Activated T-helper 2 cell treated with anti-CD3 and anti-CD28 coated beads, Interferon-gamma antibody, Interleukin-2, Interleukin-4, amounts not matched to agents 10 μg/mL and 5 μg/mL and 100 μg/mL, durations not matched to agents 14 hours and 24 hours and 36 hours (primary cell): ENCODE data around the gene DNAJA1. TPM values are rescaled to one million over a fixed set of nuclear protein-coding genes. Genes with fewer than 3 reads are reported as not detected.
"Not testable (repeated sequence)": the region's sequence is repeated elsewhere in the genome, so short reads cannot be mapped to it uniquely, and the experiment has no call there.

Source experiments
- DNase-seq: peaks from one replicate; pipeline ENCODE4 v3.0.0; 2021; ENCODE audit warnings: low spot score
- H3K27ac Mint-ChIP-seq: one replicate; pipeline ENCODE4 v1.8.0; 2021; ENCODE audit warnings: mixed read lengths
- H3K27me3 Mint-ChIP-seq: one replicate; pipeline ENCODE4 v1.8.0; 2021; ENCODE audit warnings: low read depth, mixed read lengths
- H3K36me3 Mint-ChIP-seq: one replicate; pipeline ENCODE4 v1.8.0; 2021; ENCODE audit warnings: low read depth, mixed read lengths
- H3K4me1 Mint-ChIP-seq: one replicate; pipeline ENCODE4 v1.8.0; 2021; ENCODE audit warnings: low read depth, mixed read lengths
- H3K4me3 Mint-ChIP-seq: one replicate; pipeline ENCODE4 v1.8.0; 2021; ENCODE audit warnings: low read depth, mild to moderate bottlenecking, moderate library complexity, mixed read lengths
- H3K9me3 Mint-ChIP-seq: one replicate; pipeline ENCODE4 v1.8.0; 2021; ENCODE audit warnings: mixed read lengths
- intact Hi-C: fragments of 100-400 bp; cut with micrococcal nuclease; formaldehyde crosslinking; loops from one replicate; pipeline ENCODE4 v1.15.1; 2023
- total RNA-seq: library from RNA; stranded (reverse); gene quantifications from 2 replicates; pipeline ENCODE4 v1.2.3, GENCODE V29; 2022

The DNAJA1 gene
- 257 and 259 TPM in 2 replicates for total RNA-seq

DNA sequence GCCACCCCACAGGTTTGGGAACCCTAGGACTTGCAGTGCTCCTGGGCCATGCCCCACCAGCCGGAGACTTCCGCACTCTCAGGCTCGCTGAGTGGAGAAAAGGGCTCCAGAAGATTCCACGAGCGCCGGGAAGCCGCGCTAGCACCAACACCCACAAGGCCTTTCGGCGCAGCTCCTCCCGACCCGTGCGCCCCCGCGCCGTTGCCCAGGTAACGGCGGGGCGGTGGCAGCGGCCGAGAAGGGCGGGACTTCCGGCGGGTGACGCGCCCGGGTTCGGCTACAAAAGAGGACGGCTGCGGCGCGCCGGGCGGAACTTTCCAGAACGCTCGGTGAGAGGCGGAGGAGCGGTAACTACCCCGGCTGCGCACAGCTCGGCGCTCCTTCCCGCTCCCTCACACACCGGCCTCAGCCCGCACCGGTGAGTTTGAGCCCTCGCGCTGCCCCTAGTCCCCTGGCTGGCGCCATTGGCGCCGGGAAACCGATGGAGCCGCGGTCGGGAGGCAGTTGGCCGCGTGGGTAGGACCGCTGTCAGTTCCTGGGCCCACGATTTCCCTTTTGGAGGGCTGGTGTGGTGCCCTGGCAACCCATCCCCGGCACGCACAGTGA lies at the start of gene DNAJA1:
Gene DNAJA1, plus strand, starts transcription at position 308 of the 606 bp plus-strand sequence. CDS start 1,212 bp downstream, outside the sequence.
- intact Hi-C loops: loop anchor here (1.0 kb wide), 6 partner anchors 24 to 473 kb away; partner anchors contain the start of genes APTX, BAG1, NFX1 and SMIM27
- H3K27me3 Mint-ChIP-seq: no peaks in the 10 kb centered on the region
- peak within 1 kb of the TSS; percentile 96 for H3K27ac Mint-ChIP-seq
- H3K4me3 Mint-ChIP-seq: peak within 1 kb of the TSS; percentile 90
- peak; percentile 93 for DNase-seq
- peaks cover 53% of the 10 kb centered on the region for H3K4me1 Mint-ChIP-seq
- H3K36me3 Mint-ChIP-seq: peaks cover 68% of the 10 kb centered on the region
- H3K9me3 Mint-ChIP-seq: no peaks in the 10 kb centered on the region

DNA sequence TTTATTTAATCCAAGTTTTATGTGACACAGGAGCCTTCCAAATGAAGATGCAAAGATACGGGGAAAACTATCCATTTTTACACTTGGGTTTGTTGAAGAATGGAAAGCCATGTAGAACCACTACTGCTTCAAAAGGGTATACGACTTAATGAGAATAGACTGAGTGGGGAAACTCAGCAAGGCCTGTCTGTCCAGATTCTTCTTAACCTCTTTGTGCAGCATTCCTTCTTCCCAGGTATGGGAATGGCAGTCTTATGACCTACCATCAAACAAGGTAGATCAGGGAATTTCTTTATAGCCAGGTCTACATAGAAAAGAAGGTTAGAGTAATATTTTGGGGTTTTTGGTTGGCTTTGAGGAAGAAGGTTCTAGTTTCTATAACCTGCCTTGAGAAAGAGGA lies 47.0 kb upstream of the DNAJA1 start:
- Mint-ChIP-seq H3K27ac (no peak overlapping the region), H3K4me1 (no peaks in the 10 kb centered on the region), H3K36me3 (peaks cover 43% of the 10 kb centered on the region), H3K9me3 (no peaks in the 10 kb centered on the region), H3K4me3 (no peak overlapping the region), H3K27me3 (no peaks in the 10 kb centered on the region)
- DNase-seq: no peak
- intact Hi-C loops: no loop called here

DNA sequence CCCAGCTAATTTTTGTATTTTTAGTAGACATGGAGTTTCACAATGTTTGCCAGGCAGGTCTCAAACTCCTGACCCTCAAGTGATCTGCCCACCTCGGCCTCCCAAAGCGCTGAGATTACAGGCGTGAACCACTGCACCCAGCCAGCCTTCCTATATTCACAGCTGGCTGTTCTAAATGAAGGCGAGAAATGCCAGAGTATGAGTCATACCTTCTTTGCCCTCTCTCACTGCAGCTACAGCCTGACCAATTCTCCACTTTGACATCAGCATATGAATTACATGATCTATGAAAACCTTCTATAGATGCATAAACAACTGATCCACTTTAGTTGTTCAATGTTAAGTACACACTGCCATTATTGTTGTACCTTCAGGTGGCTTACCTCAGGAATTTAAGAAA lies 38.1 kb upstream of the DNAJA1 start:
- Mint-ChIP-seq H3K27ac (no peak overlapping the region), H3K4me1 (peaks cover 2% of the 10 kb centered on the region), H3K36me3 (peaks cover 67% of the 10 kb centered on the region), H3K9me3 (no peaks in the 10 kb centered on the region), H3K4me3 (no peak overlapping the region), H3K27me3 (no peaks in the 10 kb centered on the region)
- intact Hi-C loops: no loop called here
- DNase-seq: no peak

DNA sequence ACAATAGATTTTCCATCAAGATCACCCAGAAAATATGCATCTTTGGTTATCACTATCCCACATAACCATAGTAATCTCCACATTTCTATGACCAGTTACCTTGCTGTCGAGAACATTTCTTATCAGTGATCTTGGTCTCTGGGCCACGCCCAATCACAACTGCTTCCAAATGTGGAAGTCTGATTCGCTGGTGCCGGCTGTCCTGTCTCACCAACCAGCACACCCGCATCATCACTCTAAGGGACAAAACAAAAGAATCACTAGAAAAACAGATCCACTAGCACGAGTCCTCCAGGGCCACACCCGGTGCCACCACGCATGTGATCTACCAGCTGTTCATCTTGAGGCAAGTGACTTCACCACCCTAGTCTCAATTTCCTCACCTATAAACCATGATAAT lies 35.4 kb upstream of the DNAJA1 start:
- peaks cover 60% of the 10 kb centered on the region for H3K36me3 Mint-ChIP-seq
- H3K4me3 Mint-ChIP-seq: no peak overlapping the region
- intact Hi-C loops: no loop called here
- H3K27ac Mint-ChIP-seq: peak overlapping the region; percentile 25
- no peaks in the 10 kb centered on the region for H3K27me3 Mint-ChIP-seq
- peaks cover 2% of the 10 kb centered on the region for H3K4me1 Mint-ChIP-seq
- H3K9me3 Mint-ChIP-seq: no peaks in the 10 kb centered on the region
- DNase-seq: no peak

DNA sequence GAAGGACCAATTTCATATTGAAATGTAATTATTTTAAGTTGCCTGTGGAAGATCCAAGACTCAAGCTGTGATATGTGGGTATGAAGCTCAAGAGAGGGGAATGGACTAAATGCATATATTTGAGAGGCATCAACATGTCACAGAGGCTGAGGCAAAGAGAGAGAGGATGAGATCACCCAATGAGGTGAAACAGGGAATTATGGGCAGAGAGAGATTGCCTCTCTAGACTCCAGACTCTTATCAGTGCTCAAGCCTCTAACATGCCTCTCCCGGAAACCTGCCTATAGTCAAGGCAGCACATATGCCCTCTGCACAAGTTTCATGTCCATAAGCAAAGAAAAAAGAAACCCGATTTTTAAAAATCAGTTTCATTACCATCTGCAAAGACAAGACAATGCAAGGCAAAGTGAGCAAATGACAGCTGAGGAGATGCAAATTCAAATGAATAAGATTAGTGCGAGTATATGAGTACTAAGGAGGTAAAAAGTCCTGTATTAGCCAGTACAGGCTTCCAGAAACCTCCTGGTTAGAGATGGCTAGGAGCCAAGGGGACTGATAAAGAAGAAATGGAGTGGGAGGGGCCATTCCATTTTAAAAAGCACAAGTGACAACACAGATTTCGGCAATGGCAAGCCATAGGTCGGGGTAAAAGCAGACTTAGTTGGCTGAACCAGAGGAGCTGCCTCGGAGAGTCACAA lies 33.0 kb upstream of the DNAJA1 start:
- Mint-ChIP-seq H3K4me1 (peaks cover 2% of the 10 kb centered on the region), H3K27ac (peak overlapping the region; percentile 24), H3K4me3 (no peak overlapping the region), H3K36me3 (peaks cover 66% of the 10 kb centered on the region), H3K27me3 (no peaks in the 10 kb centered on the region), H3K9me3 (no peaks in the 10 kb centered on the region)
- intact Hi-C loops: no loop called here
- no peak for DNase-seq

DNA sequence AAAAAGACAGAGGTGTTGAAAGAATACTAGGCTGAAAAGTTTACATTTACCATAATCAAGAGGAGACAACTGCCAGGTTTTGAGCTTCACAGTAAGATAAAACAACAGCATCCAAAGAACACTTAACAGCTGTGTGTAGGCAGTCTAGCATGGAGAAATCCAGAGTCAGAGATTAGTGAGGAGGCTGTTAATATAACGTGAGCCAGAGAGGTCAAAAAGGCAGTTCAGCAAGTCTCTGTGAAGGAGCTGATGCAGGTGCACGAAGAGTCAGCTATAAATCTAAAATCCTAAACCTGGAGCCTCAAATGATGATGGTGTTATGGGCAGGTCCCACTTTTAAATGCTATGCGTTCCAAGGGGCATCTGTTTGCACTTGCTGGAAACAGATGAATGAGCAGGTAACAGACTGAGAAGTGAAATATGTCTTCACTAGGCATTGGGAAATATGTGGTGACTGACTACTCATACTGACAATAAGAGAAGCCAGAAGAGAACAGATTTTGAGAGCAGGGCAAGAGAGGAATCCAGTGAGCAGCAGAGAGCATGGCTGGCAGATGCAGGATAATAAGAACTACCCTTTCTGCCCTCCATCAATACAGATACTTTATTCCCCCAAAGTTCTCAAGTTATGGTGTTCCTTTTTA lies 32.4 kb upstream of the DNAJA1 start:
- DNase-seq: no peak
- H3K36me3 Mint-ChIP-seq: peaks cover 66% of the 10 kb centered on the region
- H3K27me3 Mint-ChIP-seq: no peaks in the 10 kb centered on the region
- no peak overlapping the region for H3K27ac Mint-ChIP-seq
- no peak overlapping the region for H3K4me3 Mint-ChIP-seq
- H3K9me3 Mint-ChIP-seq: no peaks in the 10 kb centered on the region
- intact Hi-C loops: no loop called here
- peaks cover 4% of the 10 kb centered on the region for H3K4me1 Mint-ChIP-seq

DNA sequence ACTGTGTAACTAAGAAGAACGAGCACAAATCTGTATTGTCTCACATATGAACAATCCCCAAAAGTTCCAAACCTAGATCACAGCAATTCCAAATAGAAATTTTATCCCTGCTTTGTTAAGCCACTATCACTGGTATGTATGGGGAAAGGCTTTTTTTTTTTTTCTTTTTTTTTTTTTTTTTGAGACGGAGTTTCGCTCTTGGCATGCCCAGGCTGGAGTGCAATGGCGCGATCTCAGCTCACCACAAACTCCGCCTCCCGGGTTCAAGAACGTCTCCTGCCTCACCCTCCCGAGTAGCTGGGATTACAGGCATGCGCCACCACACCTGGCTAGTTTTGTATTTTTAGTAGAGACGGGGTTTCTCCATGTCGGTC lies 24.4 kb upstream of the DNAJA1 start:
- Mint-ChIP-seq H3K4me1 (peaks cover 26% of the 10 kb centered on the region), H3K4me3 (peak overlapping the region; percentile 98), H3K27ac (peak overlapping the region; percentile 99), H3K36me3 (peaks cover 34% of the 10 kb centered on the region)
- DNase-seq: peak; percentile 32
- H3K9me3 Mint-ChIP-seq, H3K27me3 Mint-ChIP-seq: not testable (repeated sequence)
- intact Hi-C loops: loop anchor here (1.0 kb wide), 4 partner anchors 25 to 449 kb away; partner anchors contain the start of genes B4GALT1, DNAJA1 and SMU1

DNA sequence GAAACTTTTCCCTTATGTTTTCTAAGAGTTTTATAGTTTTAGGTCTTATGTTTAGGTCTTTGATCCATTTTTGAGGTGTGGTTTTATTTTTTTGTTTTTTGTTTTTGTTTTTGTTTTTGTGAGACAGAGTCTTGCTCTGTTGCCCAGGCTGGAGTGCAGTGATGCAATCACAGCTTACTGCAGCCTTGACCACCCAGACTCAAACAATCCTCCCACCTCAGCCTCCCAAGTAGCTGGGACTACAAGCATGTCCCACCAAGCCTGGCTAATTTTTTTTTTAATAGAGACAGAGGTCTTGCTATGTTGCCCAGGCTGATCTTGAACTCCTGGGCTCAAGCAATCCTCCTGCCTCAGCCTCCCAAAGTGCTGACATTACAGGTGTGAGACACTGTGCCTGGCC lies 19.7 kb upstream of the DNAJA1 start:
- H3K27ac Mint-ChIP-seq, H3K27me3 Mint-ChIP-seq, intact Hi-C loops, H3K4me3 Mint-ChIP-seq, DNase-seq, H3K9me3 Mint-ChIP-seq, H3K36me3 Mint-ChIP-seq: not testable (repeated sequence)
- peaks cover 14% of the 10 kb centered on the region for H3K4me1 Mint-ChIP-seq

DNA sequence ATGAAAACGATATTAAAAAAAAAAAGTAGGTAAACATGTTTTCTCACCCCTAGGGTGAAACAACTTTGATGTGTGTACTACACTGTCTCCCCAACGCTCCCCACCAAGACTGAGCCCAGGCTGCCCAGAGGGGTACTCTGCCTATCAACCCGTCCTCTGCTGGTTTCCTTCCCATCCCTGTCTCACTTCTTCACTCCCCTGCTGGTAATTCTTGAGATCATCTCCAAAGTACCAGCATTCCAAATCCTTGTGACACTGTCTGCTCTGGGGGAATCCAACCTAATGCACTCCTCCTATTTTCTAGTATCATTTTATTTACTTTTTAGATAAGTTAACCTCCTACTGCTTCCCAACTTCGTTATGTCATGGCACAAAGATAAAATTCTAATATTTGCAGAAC lies 17.3 kb upstream of the DNAJA1 start:
- no peaks in the 10 kb centered on the region for H3K9me3 Mint-ChIP-seq
- no peak for DNase-seq
- H3K27me3 Mint-ChIP-seq: no peaks in the 10 kb centered on the region
- no peak overlapping the region for H3K27ac Mint-ChIP-seq
- H3K4me3 Mint-ChIP-seq: no peak overlapping the region
- peaks cover 2% of the 10 kb centered on the region for H3K4me1 Mint-ChIP-seq
- intact Hi-C loops: no loop called here
- peaks cover 2% of the 10 kb centered on the region for H3K36me3 Mint-ChIP-seq

DNA sequence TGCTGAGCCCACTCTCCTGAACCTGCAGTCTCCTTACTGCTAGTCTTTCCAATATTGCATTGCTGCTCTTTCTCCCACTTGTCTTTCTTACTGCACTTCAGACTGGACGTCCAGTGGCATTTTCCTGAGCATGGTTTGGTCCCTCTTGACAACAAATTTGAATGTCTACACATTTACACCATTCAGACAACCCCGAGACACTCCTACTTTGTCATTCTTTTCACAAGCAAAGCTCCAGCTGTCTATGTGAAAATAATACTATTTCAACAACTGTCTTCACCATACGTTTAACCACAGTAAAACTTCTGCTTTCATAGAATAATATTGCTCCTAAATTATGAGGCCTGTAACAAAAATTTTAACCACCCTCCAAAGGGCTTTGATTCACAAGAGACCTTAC lies 13.2 kb upstream of the DNAJA1 start:
- H3K27me3 Mint-ChIP-seq: no peaks in the 10 kb centered on the region
- H3K9me3 Mint-ChIP-seq: no peaks in the 10 kb centered on the region

DNA sequence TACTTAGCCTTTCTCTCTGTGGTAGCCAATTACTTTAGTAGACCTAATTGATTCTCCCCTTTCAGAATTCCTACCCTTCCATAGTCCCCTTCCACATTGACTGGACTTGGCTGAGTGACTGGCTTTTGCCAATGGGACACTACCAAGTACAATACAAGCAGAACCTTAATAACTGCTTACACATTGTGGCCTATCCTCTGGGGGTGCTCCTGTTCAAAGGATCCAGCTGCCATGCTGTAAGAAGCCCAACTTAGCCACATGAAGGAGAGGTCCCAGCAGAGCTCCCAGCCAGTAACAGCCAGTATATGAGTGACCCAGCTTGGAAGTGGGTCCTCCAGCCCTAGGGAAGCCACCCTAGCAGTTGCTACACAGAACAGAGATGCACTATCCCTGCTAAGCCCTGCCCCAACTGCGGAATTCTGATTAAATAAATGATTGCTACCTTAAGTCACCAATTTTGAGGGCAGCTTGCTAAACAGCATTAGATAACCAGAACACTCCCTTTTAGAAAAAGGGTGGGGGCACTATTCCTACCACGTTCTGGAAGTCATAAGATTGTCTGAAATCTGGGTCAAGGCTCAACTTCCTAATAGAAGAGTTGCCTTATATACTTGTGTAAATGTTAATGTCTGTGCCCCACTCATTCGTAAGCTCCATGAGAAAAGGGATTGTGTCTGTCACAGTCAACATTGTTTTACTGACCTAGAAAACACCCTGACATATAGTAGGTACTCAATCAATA lies 12.6 kb upstream of the DNAJA1 start:
- H3K27ac Mint-ChIP-seq: no peak overlapping the region
- no peaks in the 10 kb centered on the region for H3K9me3 Mint-ChIP-seq
- intact Hi-C loops: no loop called here
- no peaks in the 10 kb centered on the region for H3K27me3 Mint-ChIP-seq
- peaks cover 6% of the 10 kb centered on the region for H3K36me3 Mint-ChIP-seq
- DNase-seq: no peak
- H3K4me3 Mint-ChIP-seq: no peak overlapping the region
- H3K4me1 Mint-ChIP-seq: peaks cover 2% of the 10 kb centered on the region

More for the DNA sequence above, 13.2 kb upstream of the DNAJA1 start:
- intact Hi-C loops: no loop called here
- H3K27ac Mint-ChIP-seq: no peak overlapping the region
- peaks cover 4% of the 10 kb centered on the region for H3K36me3 Mint-ChIP-seq
- H3K4me3 Mint-ChIP-seq: no peak overlapping the region
- DNase-seq: no peak
- no peaks in the 10 kb centered on the region for H3K4me1 Mint-ChIP-seq

DNA sequence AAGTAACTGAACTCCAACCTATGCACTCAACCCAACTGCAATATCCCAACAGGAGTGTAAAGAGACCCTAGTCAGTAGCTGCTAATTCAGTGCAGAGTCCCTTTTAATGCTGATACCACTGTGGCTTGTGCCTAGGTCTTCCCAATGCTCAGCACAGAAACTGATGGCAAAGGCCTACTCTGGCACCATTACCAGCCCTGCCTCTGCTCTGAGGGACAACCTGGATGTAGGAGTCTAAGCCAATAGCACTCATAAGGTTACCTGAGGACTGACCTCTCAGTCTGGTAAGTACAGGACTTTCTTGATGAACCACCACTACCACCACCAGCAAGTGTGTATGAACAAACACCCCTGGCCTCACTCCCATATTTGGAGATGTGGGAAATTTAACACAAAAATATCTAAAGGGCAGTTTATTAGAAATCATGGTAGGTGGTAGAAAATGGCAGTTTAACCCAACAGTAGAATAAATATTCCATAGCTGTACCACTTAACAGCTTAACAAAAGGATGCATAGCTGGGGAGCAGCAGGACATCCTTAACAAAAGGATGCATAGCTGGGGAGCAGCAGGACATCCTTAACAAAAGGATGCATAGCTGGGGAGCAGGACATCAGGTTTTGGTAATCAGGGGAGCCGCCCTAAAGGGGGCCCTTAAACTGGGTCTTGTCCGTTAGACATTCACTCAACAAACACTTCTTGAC lies 11.0 kb upstream of the DNAJA1 start:
- Mint-ChIP-seq H3K36me3 (peaks cover 6% of the 10 kb centered on the region), H3K9me3 (no peaks in the 10 kb centered on the region), H3K4me1 (peaks cover 3% of the 10 kb centered on the region), H3K27me3 (no peaks in the 10 kb centered on the region), H3K27ac (no peak overlapping the region), H3K4me3 (no peak overlapping the region)
- intact Hi-C loops: no loop called here
- no peak for DNase-seq
